Stimulated activated CD8-positive, alpha-beta memory T cell treated with anti-CD3 and anti-CD28 coated beads, Interleukin-15, amount 100 ng/mL, for 24 hours (primary cell): ENCODE measurements around the gene NPY4R.
"Not testable (repeated sequence)": the region's sequence is repeated elsewhere in the genome, so short reads cannot be mapped to it uniquely, and the experiment has no call there.

Experiments
- DNase-seq: peaks from one replicate; pipeline ENCODE4 v3.0.0-alpha.2; 2020; ENCODE audit warnings: low read depth

The NPY4R gene, protein sequence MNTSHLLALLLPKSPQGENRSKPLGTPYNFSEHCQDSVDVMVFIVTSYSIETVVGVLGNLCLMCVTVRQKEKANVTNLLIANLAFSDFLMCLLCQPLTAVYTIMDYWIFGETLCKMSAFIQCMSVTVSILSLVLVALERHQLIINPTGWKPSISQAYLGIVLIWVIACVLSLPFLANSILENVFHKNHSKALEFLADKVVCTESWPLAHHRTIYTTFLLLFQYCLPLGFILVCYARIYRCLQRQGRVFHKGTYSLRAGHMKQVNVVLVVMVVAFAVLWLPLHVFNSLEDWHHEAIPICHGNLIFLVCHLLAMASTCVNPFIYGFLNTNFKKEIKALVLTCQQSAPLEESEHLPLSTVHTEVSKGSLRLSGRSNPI

DNA sequence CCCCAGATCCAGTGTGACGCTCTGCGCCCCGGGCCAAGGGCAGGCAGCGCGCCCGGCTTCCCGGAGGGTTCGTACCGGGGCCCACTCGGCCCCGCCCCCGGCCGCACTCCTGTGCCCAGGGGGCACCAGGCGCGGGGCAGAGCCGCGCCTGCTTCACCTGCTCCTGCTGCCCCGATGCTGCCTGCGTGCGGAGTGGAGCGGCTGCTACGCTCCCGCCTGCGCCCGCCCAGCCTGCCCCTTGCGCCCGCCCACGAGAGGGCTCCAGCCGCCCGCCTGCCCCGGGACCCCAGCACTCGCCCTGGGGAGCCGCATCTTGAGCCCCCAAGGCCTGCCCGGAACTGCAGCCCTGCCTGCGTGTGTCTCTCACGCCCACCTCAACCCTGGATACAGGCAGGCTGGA lies at the start of gene NPY4R:
Gene NPY4R (minus strand): TSS at position 194 of the 400 bp plus-strand sequence. CDS start 3,323 bp downstream, outside the sequence.
- DNase-seq, result not testable (repeated sequence)

DNA sequence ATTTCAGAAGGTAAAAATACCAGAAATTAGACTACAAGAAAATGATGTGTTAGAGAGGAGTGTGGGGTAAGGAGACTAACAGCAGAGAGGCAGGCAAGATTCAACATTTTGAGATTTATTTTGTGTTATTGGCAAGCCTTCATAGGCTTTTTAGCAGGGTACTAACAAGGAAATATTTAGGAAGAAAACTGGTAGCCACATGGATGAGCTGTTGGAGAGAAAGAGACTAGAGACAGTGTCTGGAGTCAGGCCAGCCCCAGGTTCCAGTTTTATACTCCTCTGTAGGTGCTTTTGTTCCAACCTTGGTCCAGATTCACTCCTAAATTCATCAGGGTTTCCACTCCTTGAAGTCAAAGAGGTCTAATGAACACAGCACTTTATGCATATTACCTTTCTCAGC lies 49.6 kb upstream of the NPY4R start:
- no peak for DNase-seq

DNA sequence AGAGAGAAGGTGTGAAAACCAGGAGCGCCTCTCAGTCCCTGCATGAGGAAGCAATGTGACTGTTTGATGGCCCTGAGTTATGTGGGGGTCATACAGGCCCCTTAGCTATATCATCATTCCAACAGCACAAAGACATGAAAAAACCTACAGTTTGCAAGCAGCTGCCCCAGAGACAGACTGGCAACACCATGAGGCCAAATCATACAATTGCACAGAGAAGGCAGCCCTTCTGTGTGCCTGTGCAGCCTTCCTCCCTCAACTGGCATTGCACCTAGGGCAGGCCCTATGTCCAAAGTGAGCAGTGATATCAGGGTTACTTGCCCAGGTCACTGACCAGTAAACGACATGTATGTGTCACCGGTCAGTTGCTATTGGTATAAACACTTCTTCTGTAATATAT lies 49.1 kb upstream of the NPY4R start:
- no peak for DNase-seq

DNA sequence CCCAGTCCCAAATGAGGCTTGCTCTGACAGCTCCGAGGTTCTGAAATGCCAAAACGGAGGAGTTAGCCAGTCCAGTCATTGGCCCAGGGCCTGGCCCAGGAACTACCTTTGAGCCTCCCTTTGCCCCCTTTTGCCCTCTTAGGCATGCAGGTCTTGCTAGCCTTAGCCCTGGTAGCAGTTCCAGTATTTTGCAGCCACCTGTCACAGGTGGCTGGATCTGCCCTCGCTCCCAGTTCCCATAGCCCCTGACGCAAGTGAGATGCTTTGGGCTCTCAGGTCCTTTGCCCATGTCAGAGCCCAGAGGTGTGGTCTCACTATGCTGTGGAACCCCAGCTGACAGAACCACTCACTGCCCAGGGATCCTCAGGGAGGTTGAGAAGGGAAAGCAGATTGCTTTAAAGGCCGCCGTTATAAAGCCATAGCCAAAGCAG lies 48.7 kb upstream of the NPY4R start:
- DNase-seq, result no peak

DNA sequence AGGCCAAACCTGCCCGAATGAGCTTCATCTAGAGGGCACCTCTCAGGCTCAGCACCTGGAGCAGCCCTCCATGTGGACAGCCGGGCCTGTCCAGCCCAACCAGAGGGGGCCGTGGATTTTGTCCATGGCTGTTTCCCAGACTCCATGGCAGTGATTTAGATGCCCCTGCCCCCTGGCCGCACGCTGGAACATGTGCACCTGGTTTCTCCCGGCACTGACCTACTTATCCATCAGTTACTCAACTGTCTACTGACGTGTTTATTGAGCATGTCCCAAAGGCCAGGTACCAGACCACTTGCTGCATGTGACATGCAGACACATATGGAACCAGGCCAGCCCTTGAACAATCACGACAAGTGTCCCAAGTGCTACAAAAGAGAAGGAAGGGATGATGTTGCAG lies 47.6 kb upstream of the NPY4R start:
- DNase-seq, result not testable (repeated sequence)

DNA sequence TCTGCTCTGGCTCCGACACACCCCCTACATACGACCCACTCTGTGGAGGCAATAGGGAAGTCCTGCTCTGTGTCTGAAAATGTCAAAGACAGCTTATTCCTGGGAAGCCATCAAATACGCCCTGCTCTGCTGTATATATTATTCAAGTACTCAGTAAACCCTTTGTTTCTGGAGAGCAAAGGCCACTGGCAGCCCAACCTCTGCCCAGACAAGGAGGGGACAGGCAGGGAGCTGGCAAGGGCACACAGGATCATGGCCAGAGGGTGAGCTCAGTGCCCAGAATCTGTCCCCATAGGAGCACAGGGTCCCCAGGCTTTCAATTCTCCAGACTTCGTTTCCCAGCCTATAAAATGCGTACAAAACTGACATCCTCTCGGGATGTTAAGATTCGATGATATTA lies 47.0 kb upstream of the NPY4R start:
- not testable (repeated sequence) for DNase-seq

DNA sequence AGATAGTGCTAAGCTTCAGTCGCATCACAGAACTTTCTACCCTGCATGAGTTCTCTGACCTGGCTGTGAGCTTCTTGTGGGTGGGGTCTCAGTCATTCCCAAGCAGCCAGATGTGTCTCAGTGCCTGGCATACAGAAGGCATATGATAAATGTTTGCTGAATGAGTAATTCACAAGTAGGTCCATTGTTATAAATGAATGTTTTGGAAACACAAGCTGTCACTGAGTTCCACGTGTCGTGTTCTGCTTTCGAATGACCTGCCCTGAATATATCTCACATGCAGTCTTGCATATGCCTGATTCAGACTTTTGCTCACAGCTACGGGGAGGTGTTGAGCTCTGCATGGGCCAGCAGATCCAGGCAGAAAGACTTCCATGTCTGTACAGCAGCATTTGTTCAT lies 46.2 kb upstream of the NPY4R start:
- DNase-seq, result not testable (repeated sequence)

DNA sequence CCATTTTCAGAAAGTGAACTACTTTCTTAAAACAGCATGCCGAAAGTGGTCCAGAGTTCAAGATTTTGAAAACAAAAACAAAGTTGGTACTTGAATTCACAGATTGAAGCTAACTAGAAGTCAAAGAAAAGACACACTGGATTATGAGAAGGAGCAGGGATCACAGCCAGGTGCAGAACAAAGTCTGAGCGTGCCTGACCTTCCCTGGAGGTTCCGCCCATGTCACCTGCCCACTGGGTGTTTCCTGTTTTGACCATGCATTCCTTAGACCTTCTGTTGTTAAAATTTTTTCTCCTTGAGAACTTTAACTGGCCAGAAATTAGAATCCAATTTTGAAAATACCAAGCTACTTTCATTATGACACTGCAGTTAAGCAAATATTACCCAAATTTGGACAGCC lies 34.2 kb upstream of the NPY4R start:
- not testable (repeated sequence) for DNase-seq

DNA sequence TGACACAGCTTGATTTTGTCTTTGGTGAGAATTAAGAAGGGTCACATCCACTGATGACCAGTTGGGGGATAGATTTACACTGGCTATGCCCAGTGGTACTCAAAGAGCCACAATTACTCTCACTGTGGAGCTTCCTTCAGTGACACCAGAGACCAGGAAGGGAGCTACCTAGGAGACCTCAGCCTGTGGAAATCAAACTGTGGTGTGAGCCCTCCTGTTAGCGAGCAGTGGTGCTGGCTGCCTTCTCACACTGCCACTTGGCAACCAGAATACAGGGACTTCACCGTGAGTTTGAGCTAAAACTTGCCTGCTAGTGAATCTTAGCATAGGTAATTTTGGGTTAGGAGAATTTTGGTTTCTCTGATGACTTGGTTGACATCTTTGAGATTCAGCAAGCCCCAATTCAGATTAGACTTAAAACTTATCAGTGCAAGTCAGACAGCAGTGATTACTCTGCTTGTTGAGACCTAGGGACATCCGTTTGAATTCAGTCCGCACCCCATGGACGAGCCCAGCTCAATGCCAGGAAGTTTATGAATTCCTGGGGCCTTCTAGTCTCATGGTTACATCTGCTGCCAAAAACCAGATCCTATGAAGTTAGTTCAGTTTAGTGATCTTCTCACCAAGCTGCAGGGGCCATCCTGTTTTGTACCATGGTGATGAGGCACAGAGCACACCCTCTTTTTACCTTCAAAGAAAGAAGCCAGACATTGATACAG lies 33.4 kb upstream of the NPY4R start:
- not testable (repeated sequence) for DNase-seq

DNA sequence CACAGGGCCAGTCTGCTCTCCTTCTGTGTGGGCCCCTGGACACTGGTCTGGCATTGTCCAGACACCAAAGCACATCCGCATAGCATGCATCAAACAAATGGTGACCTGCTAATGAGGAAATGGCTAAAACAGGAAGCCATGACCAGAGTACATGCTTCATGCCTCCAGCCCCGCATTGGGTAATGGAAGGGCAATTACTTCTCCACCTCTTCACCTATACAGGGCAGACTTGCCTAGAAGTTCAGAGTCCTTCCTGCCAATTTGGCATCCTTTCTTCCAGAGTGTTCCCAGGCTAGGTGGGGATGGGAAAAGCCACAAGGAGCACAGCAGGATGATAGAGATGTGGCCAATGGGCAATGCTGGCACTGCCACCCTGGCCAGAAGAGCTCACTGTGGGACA lies 32.1 kb upstream of the NPY4R start:
- DNase-seq, result not testable (repeated sequence)

DNA sequence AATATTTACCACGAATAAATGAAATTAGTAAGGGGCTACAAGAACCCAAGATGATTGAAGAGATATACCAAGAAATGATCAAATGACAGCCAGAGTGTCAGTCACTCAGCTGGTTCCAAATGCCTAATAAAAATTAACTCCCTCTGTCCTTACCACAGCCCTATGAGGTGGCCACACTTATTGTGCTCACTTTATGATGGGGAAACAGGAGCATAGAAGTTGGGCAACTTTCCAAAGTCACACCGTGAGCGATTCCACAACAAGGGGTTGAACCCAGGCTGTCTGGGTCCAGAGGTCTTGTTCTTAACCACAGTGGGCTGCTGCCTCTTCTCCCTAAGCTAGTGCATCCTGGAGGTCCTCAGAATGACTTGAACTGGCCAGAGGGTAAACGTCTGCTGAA lies 31.6 kb upstream of the NPY4R start:
- DNase-seq, result not testable (repeated sequence)

DNA sequence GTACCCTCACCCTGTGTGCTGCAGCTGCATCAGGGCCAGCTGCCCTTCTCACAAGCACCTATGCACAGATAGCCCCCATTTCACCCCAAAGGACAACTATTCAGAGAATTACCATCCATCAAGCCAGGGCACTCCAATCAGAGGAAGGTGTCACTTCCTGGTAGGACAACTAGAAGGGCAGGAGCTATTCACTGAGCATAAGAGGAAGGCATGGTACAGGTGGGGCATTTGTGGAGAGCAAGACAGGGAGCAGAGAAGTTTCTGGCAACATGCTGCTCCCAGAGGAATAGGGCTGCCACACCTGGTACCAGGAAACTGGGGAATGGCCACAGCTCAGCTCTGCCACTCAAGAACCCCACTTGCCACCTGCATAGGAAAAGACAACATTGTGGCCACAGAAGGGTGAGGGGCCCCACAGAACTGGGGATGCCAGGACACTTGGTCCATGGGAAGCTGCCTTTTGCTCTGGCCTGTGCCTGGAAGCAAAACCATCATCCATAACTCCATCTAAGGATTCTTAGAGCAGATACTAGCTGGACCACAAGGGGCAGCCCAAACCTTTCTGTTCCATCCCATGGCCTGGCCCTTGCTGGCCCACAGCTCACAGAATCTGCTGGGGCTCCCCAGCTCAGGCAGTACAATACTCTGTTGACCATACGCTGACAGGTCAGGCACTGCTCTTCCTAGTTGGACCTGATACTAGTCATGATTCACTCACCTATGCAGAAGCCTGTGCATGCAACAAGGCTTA lies 25.8 kb upstream of the NPY4R start:
- not testable (repeated sequence) for DNase-seq

DNA sequence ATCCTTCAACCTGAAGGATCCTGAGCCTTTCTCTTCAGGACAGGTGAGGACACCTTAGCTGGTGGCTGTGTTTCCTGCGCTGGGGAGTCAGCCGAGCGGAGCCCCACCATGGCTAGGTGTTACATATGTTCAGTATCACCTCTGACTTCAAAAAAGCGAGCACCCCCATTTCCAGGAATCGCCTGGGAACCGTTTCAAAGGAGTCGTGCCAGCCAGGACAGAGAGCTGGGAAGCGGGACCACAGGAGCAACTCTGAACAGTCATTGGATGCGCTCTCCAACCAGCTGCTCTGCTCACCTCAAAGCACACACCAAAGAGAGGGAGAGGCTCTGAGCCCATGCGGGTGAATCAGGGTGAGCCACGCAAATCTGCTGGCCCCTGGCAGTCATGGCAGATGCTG lies 24.5 kb upstream of the NPY4R start:
- not testable (repeated sequence) for DNase-seq

DNA sequence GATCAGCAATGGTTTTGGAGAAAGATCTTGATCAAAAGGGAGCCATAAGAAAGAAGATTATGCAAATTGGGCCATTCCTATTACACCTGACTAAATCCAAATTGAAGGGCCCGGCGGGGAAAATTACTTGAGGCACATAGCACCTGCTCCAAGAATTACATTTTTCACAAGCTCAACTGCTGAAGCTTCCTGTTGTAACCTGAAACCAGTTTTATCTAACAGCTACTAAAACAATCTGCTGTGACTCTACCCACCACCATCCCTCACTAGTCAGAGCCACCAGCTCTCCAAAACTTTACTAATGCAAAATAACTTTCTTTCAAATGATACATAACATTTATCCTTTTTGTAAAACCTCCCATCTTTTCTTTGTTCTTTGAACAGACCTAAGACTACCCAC lies 20.7 kb upstream of the NPY4R start:
- DNase-seq, result not testable (repeated sequence)

DNA sequence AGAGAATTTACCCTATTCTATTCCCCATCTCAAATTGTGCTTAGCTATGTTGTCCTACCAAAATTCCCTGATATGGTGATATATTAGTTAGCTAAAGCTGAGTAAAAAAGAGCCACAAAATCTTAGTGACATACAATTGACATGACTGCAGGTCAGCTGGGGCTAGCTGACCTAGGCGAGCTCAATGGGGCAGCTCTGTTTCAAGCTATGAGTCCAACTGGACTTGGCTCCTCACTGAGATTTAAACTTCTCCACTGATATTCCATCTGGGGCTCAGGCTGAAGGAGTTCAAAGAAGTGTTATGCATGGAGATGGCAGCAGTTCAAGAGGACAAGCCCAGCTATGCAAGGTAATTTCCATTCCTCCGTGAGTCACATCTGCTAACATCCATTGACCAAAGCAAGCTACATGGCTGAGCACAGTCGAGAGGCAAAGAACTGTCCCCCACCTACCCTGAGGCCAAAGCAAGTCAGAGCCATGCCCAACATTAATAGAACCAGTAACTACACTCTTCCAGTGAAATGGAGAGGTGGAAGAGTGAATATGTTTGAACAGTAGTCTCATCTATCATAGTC lies 9.1 kb upstream of the NPY4R start:
- not testable (repeated sequence) for DNase-seq

DNA sequence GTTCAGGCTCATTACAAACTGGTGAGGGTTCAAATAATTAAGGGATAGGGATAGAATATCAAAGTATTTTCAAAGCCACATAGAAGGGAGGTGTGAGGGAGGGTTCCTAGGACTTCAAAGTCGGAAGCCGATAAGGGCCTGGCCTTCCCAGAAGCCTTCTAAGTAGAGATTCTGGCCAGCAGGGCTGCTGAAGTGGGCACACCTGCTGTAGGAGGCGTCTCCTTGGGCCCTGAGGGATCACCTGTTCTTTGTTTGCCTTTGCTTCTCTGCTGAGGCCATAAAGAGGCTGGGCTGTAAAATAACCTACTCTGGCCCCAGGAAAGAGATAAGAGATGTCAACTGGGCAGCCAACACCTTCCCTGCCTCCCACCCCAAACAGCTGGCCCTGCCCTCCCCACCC lies 8.0 kb upstream of the NPY4R start:
- not testable (repeated sequence) for DNase-seq

DNA sequence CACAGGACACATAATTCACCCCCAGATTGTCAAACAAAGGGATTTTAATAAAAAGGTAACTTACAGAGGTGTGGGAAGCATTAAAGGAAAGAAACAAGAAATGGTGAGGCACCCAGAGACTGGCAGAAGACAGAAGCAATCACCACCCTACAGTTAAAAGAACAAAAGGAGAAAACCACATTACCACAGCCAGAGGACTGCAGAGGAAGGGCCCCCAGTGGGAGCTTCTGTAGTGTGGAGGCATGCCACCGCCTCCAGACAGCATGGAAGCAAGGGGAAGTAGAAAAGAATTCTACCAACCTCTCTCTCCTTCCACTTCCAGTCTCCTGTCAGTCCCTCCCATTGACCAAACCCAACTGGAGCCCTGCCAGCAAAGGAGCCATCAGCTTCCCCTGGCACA lies 4.4 kb upstream of the NPY4R start:
- not testable (repeated sequence) for DNase-seq

DNA sequence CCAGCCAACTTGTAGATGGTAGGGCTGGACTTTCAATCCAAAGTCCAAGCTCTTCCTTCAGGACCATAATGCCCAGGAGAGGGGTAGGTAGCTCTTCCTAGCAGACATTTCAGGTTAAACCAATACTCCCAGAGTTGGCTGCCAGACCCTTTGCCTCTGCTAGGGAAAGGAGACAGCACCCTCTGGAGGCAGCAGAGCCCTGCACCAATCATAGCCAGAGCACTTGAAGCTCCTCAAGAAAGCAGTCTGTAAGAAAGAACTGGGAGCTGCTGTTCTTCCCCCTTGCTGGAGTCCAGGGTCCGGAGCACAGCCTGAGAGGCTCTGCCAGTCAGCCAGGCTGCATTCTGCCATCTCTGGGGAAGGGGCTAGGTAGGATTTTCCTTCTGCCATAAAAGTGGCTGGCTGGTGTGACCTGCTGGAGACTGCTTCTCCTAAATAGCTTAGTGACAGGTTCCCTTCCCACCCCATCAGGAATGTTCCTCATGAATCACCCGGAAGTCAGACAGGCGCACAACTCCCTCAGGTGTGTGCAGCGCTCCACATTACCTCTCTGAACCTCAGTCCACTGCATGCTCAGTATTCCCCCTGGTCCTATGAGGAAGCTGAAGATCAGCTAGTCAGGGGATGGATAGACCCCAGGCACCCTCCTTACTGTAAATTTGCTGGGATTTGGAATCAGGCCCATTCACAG lies 2.5 kb upstream of the NPY4R start:
- not testable (repeated sequence) for DNase-seq

DNA sequence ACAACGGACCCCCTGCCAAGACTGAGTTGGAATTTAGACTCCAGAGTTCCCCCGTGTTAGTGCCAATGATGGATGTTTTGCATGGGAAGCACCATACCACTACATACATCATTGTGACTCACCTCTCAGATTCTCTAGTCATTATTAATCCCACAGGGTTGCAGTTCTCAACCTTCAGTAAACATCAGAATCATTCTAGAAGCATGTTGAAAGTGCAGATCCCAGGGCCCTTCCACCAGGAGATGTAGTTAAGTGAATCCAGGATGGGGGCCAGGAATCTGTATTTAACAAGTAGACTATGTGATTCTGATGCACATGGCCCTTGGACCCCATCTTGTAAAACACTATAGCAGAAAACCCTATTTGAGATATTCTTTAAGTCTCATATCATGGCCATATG lies 2.1 kb downstream of the NPY4R start:
- DNase-seq, result not testable (repeated sequence)

DNA sequence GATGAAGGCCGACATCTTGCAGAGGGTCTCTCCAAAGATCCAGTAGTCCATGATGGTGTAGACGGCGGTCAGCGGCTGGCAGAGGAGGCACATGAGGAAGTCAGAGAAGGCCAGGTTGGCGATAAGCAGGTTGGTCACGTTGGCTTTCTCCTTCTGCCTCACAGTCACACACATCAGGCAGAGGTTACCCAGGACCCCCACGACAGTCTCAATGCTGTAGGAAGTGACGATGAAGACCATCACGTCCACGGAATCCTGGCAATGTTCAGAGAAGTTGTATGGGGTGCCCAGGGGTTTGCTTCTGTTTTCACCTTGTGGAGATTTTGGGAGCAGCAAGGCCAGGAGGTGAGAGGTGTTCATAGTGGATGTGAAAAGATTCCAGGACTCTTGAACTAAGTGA lies 3.5 kb downstream of the NPY4R start:
- not testable (repeated sequence) for DNase-seq

DNA sequence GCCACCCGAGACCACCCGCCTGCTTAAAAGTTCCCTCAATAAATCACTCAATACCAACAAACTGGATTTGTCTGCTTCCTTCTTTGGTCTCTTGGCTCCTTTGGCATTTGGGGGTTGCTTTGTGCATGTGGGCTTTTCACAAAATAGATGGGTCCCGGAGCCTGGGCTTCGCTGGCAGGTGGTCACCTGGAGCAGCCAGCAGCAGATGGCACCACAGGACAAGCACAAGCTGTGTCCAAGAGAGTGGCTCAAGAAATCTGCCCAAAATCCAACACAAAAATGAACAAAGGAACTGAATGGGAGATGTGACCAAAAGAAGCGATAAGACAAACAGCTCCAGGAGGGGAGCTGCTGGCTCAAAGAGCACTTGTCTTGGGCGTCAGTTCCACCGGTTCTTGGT lies 6.2 kb downstream of the NPY4R start:
- not testable (repeated sequence) for DNase-seq

DNA sequence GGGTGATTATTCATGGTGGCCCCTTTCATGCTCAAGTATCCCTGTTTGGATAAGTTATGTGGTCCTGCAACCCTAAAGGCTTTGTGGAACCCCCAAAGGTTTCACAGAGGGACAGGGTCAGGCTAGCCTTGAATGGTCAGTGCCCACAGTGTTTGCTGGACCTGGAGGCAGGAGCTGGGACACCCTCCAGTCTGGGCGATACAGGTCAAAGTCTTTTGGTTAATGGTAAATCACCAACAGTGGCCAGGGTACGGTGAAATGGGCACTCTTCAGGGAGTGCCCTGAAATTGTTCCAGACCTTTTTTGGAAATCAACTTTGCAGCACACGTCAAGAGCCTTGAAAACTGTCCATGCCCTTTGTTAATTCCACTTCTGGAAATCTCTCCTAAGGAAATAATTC lies 8.7 kb downstream of the NPY4R start:
- not testable (repeated sequence) for DNase-seq
